Mesothelial cell of epicardium (in vitro differentiated cells): ENCODE results near the gene ACSS1. TPM values are rescaled to one million over a fixed set of nuclear protein-coding genes. Genes with fewer than 3 reads are reported as not detected.

ENCODE experiments used
- DNase-seq, 2 experiments: peaks; one replicate each; pipeline ENCODE4 v3.0.0; 2021; ENCODE audit warnings: low spot score in 2 of 2; ENCODE audit not compliant: unreplicated experiment in 2 of 2
- H3K27ac Mint-ChIP-seq: 2 replicates; pipeline ENCODE4 v1.8.0; 2021; ENCODE audit warnings: mixed read lengths
- H3K27me3 Mint-ChIP-seq: 2 replicates; pipeline ENCODE4 v1.8.0; 2021; ENCODE audit warnings: low read depth, mixed read lengths
- H3K36me3 Mint-ChIP-seq: 2 replicates; pipeline ENCODE4 v1.8.0; 2021; ENCODE audit warnings: mixed read lengths
- H3K4me1 Mint-ChIP-seq: 2 replicates; pipeline ENCODE4 v1.8.0; 2021; ENCODE audit warnings: mixed read lengths
- H3K4me3 Mint-ChIP-seq: 2 replicates; pipeline ENCODE4 v1.8.0; 2021; ENCODE audit warnings: mild to moderate bottlenecking, moderate library complexity, mixed read lengths
- H3K9me3 Mint-ChIP-seq: 2 replicates; pipeline ENCODE4 v1.8.0; 2021; ENCODE audit warnings: mixed read lengths
- total RNA-seq: library from RNA; stranded (reverse); gene quantifications from 3 replicates; pipeline ENCODE4 v1.2.1, GENCODE V29; 2021
- TF ChIP-seq, protein P1 (sequence below): fragments of 200-600 bp; sonication (generic); IDR thresholded peaks from one replicate; pipeline ENCODE4 v1.5.0; 2021; ENCODE audit warnings: antibody characterized with exemption; ENCODE audit not compliant: unreplicated experiment

The ACSS1 gene
- total RNA-seq, 1 donor from 2014 or later, result 4.8 TPM

- Mint-ChIP-seq H3K9me3 (no peaks in the 10 kb centered on the region), H3K4me1 (peaks cover 46% of the 10 kb centered on the region), H3K27ac (no peak overlapping the region), H3K27me3 (no peaks in the 10 kb centered on the region), H3K36me3 (no peaks in the 10 kb centered on the region), H3K4me3 (no peak overlapping the region)
- DNase-seq, result no peak
- TF ChIP-seq, protein P1, sequence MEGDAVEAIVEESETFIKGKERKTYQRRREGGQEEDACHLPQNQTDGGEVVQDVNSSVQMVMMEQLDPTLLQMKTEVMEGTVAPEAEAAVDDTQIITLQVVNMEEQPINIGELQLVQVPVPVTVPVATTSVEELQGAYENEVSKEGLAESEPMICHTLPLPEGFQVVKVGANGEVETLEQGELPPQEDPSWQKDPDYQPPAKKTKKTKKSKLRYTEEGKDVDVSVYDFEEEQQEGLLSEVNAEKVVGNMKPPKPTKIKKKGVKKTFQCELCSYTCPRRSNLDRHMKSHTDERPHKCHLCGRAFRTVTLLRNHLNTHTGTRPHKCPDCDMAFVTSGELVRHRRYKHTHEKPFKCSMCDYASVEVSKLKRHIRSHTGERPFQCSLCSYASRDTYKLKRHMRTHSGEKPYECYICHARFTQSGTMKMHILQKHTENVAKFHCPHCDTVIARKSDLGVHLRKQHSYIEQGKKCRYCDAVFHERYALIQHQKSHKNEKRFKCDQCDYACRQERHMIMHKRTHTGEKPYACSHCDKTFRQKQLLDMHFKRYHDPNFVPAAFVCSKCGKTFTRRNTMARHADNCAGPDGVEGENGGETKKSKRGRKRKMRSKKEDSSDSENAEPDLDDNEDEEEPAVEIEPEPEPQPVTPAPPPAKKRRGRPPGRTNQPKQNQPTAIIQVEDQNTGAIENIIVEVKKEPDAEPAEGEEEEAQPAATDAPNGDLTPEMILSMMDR, result no peak
Measured at GRCh38 chr20:25036331-25036936, 21.5 kb downstream of the ACSS1 start.

- no peak overlapping the region for H3K27ac Mint-ChIP-seq
- no peaks in the 10 kb centered on the region for H3K27me3 Mint-ChIP-seq
- TF ChIP-seq, protein P1, result no peak
- DNase-seq, result no peak
- H3K9me3 Mint-ChIP-seq, result no peaks in the 10 kb centered on the region
- no peaks in the 10 kb centered on the region for H3K36me3 Mint-ChIP-seq
- H3K4me3 Mint-ChIP-seq, result no peak overlapping the region
- peaks cover 51% of the 10 kb centered on the region for H3K4me1 Mint-ChIP-seq
Measured at GRCh38 chr20:25035921-25036320, 22.0 kb downstream of the ACSS1 start.

DNA sequence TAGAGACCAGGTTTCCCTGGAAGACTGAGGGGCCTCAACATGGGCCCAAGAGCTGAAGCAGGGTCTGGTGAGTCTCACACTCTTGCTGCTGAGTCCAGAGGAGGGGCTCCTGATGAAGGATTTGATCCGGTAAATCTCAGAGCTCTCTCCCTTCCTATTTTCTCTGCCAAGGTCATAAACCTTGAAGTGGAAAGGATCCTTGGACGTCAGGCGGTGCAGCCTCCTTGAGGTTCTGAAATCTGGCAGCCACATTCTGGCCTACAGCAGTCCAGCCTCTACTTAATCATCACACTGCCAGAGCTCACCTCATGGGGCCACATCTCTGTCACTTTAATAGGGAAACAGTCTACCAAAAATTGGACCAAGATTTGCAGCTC, 24.0 kb downstream of the ACSS1 start:
- TF ChIP-seq, protein P1, result no peak
- no peak for DNase-seq

GRCh38 chr20:25033265-25033923, 24.5 kb downstream of the ACSS1 start:
- Mint-ChIP-seq H3K4me1 (peaks cover 50% of the 10 kb centered on the region), H3K27ac (peak overlapping the region; percentile 71), H3K36me3 (no peaks in the 10 kb centered on the region), H3K4me3 (no peak overlapping the region), H3K9me3 (no peaks in the 10 kb centered on the region), H3K27me3 (peaks cover 8% of the 10 kb centered on the region)
- DNase-seq, result no peak
- TF ChIP-seq, protein P1, result no peak

More for the DNA sequence above, 24.0 kb downstream of the ACSS1 start:
- H3K4me1 Mint-ChIP-seq, result peaks cover 50% of the 10 kb centered on the region
- no peak overlapping the region for H3K27ac Mint-ChIP-seq
- H3K9me3 Mint-ChIP-seq, result no peaks in the 10 kb centered on the region
- peaks cover 5% of the 10 kb centered on the region for H3K27me3 Mint-ChIP-seq
- H3K4me3 Mint-ChIP-seq, result no peak overlapping the region
- H3K36me3 Mint-ChIP-seq, result no peaks in the 10 kb centered on the region

DNA sequence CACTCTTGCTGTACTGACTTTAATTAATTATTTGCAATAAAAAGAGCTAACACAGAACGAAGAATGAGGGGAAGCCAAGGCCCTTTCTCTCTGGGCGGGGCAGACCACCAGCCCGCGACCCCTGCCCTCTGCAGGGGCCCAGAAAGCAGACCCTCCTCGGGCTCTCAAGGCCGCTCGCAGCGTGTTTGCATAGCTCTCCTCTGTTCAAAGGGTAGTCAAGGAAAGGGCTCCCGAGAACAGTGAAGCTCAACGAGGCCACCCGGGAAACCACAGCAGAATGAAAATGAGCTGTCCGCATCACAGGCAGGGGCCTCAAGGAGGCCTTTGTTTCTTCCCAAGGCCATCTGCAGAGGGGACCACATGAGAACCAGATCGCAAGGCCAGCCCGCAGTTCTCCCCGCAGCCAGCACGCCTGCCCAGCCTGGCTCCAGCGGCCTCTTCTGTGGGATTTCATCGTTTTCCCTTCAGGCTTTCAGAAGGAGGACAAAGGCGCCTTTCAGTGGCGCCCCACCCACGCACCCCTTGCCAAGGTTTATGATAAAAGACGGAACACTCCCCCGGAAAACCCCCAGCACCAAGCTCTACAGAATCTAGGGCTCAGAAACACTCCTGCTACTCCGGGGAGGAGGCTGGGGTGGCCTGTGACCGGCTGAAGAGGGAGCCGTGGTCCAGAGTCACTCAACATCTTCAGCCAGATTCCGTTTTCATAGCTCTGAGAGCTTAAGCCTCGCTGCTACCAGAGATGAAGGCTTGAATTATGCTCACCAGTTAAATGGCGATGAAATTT, 25.3 kb downstream of the ACSS1 start:
- H3K9me3 Mint-ChIP-seq, result no peaks in the 10 kb centered on the region
- TF ChIP-seq, protein P1, result no peak
- H3K4me3 Mint-ChIP-seq, result no peak overlapping the region
- H3K27me3 Mint-ChIP-seq, result peaks cover 12% of the 10 kb centered on the region
- H3K36me3 Mint-ChIP-seq, result no peaks in the 10 kb centered on the region
- peaks cover 50% of the 10 kb centered on the region for H3K4me1 Mint-ChIP-seq
- peak overlapping the region; percentile 71 for H3K27ac Mint-ChIP-seq
- DNase-seq, result no peak
